AG09319 (cell line): ENCODE data around the gene TOP3A.
A peak's percentile ranks its signal among the peaks of the same experiment; 100 is the strongest.

Experiments
- DNase-seq: peaks from one replicate; pipeline ENCODE4 v3.0.0-alpha.2; 2010; ENCODE audit warnings: low read depth; ENCODE audit errors: extremely low read depth
- CTCF ChIP-seq: IDR thresholded peaks from 2 replicates; pipeline ENCODE4 v1.5.1; 2011; ENCODE audit warnings: low read depth, mild to moderate bottlenecking, inconsistent platforms, low read length, moderate library complexity

Gene TOP3A

GRCh38 chr17:18226284-18226945, 88.4 kb downstream of the TOP3A start:
- DNase-seq: no peak

GRCh38 chr17:18225642-18226283, 89.0 kb downstream of the TOP3A start:
- no peak for TF ChIP-seq CTCF
- DNase-seq: no peak

More at GRCh38 chr17:18226284-18226945, 88.4 kb downstream of the TOP3A start:
- no peak for TF ChIP-seq CTCF

- TF ChIP-seq CTCF: no peak
- DNase-seq: peak; percentile 90
Observed at GRCh38 chr17:18225121-18225641, 89.6 kb downstream of the TOP3A start, which contains the start of gene LLGL1. TSS of gene LLGL1 (plus strand) at chr17:18225635. CDS start at chr17:18225683, 48 bp downstream.

- DNase-seq: no peak
- TF ChIP-seq CTCF: no peak
Observed at GRCh38 chr17:18224387-18225120, 90.2 kb downstream of the TOP3A start.

- TF ChIP-seq CTCF: no peak
- no peak for DNase-seq
Observed at GRCh38 chr17:18224053-18224386, 90.8 kb downstream of the TOP3A start.
